ENCODE measurements around the gene NHEJ1. TPM values are rescaled to one million over a fixed set of nuclear protein-coding genes. Genes with fewer than 3 reads are reported as not detected.

Gene NHEJ1
- total RNA-seq, 5 donors from 2014 or later (not counting 1 experiment from before 2014, with no cell fraction given) = 17.3 to 21.1 (median 18.2) TPM

GRCh38 chr2:219049282-219049681 lies 111.3 kb downstream of the NHEJ1 start:
- Mint-ChIP-seq H3K4me1 (no peaks in the 10 kb centered on the region), H3K9me3 (no peaks in the 10 kb centered on the region), H3K4me3 (no peak overlapping the region), H3K27me3 (peaks cover 61 to 69% of the 10 kb centered on the region in 2 donors), H3K36me3 (no peaks in the 10 kb centered on the region), H3K27ac (no peak overlapping the region)
- H3K27me3 ChIP-seq (replicated peaks in 1 of 2; ENCODE audit: control insufficient read depth in 2 of 2, extremely low read depth in 1 of 2, insufficient read depth in 2 of 2, low read length in 1 of 2) = peaks cover 2 to 57% of the 10 kb centered on the region in 2 experiments
- CTCF ChIA-PET = interaction anchor here in 1 of 2 donors (0.5 kb wide), 1 partner anchor 436 kb away, joined by 5 read pairs; no protein-coding TSS in a partner anchor
- no peaks in the 10 kb centered on the region for H3K4me1 ChIP-seq (ENCODE audit: control insufficient read depth in 1 of 2, extremely low read depth in 1 of 2, insufficient read depth in 2 of 2, low read length in 2 of 2)
- H3K4me3 ChIP-seq (ENCODE audit: control insufficient read depth in 1 of 2, extremely low read depth in 1 of 2, low read length in 1 of 2) = no peak overlapping the region
- DNase-seq (no peak), ATAC-seq (replicated peaks in 1 of 4) (no peak)
- POLR2A ChIA-PET = no interaction called here
- H3K36me3 ChIP-seq (ENCODE audit: control insufficient read depth in 2 of 2, extremely low read depth in 1 of 2, insufficient read depth in 1 of 2, low read length in 1 of 2) = no peaks in the 10 kb centered on the region
- no peak overlapping the region for H3K27ac ChIP-seq (ENCODE audit: low read length)
- 64% methylated on average over 1 of the region's 6 CpGs for WGBS (ENCODE audit: insufficient coverage)
- H3K9me3 ChIP-seq = no peaks in the 10 kb centered on the region

- peaks cover 67 to 79% of the 10 kb centered on the region in 2 donors for H3K27me3 Mint-ChIP-seq
- Histone ChIP-seq H3K4me3 (ENCODE audit: control insufficient read depth in 1 of 2, extremely low read depth in 1 of 2, low read length in 1 of 2) (no peak overlapping the region), H3K27me3 (replicated peaks in 1 of 2; ENCODE audit: control insufficient read depth in 2 of 2, extremely low read depth in 1 of 2, insufficient read depth in 2 of 2, low read length in 1 of 2) (peaks cover 2 to 60% of the 10 kb centered on the region in 2 experiments), H3K4me1 (ENCODE audit: control insufficient read depth in 1 of 2, extremely low read depth in 1 of 2, insufficient read depth in 2 of 2, low read length in 2 of 2) (peaks cover 0 to 4% of the 10 kb centered on the region in 2 experiments), H3K9me3 (no peaks in the 10 kb centered on the region), H3K36me3 (ENCODE audit: control insufficient read depth in 2 of 2, extremely low read depth in 1 of 2, insufficient read depth in 1 of 2, low read length in 1 of 2) (no peaks in the 10 kb centered on the region), H3K27ac (ENCODE audit: low read length) (no peak overlapping the region)
- no peak overlapping the region for H3K27ac Mint-ChIP-seq
- no peaks in the 10 kb centered on the region for H3K9me3 Mint-ChIP-seq
- ATAC-seq (replicated peaks in 1 of 4) (no peak), DNase-seq (peak in 1 of 35 experiments; percentile 28)
- CTCF ChIA-PET = no interaction called here
- POLR2A ChIA-PET = no interaction called here
- peaks cover 8 to 13% (median 8%) of the 10 kb centered on the region in 3 donors for H3K4me1 Mint-ChIP-seq
- WGBS (ENCODE audit: insufficient coverage) = 12% methylated on average over 5 of the region's 6 CpGs
- H3K4me3 Mint-ChIP-seq = no peak overlapping the region
- no peaks in the 10 kb centered on the region for H3K36me3 Mint-ChIP-seq
Observed at GRCh38 chr2:219045937-219046550, 114.6 kb downstream of the NHEJ1 start.

- H3K27me3 Mint-ChIP-seq = peaks cover 54 to 78% of the 10 kb centered on the region in 2 donors
- H3K4me3 ChIP-seq (ENCODE audit: control insufficient read depth in 1 of 2, extremely low read depth in 1 of 2, low read length in 1 of 2) = no peak overlapping the region
- no peaks in the 10 kb centered on the region for H3K36me3 ChIP-seq (ENCODE audit: control insufficient read depth in 2 of 2, extremely low read depth in 1 of 2, insufficient read depth in 1 of 2, low read length in 1 of 2)
- 81% methylated on average over 2 of the region's 2 CpGs for WGBS (ENCODE audit: insufficient coverage)
- CTCF ChIA-PET = interaction anchor here (0.6 to 1.2 kb wide), 4 partner anchors 11 to 855 kb away, joined by 3 to 6 read pairs (median 4); no protein-coding TSS in a partner anchor
- H3K27me3 ChIP-seq (replicated peaks in 1 of 2; ENCODE audit: control insufficient read depth in 2 of 2, extremely low read depth in 1 of 2, insufficient read depth in 2 of 2, low read length in 1 of 2) = peaks cover 2 to 55% of the 10 kb centered on the region in 2 experiments
- H3K4me3 Mint-ChIP-seq = no peak overlapping the region
- H3K27ac Mint-ChIP-seq = no peak overlapping the region
- H3K27ac ChIP-seq (ENCODE audit: low read length) = no peak overlapping the region
- DNase-seq = no peak
- peaks cover 10 to 16% (median 12%) of the 10 kb centered on the region in 3 donors for H3K4me1 Mint-ChIP-seq
- H3K9me3 ChIP-seq = no peaks in the 10 kb centered on the region
- peaks cover 0 to 4% of the 10 kb centered on the region in 2 experiments for H3K4me1 ChIP-seq (ENCODE audit: control insufficient read depth in 1 of 2, extremely low read depth in 1 of 2, insufficient read depth in 2 of 2, low read length in 2 of 2)
- no peak for ATAC-seq (replicated peaks in 1 of 4)
- H3K9me3 Mint-ChIP-seq = no peaks in the 10 kb centered on the region
- H3K36me3 Mint-ChIP-seq = no peaks in the 10 kb centered on the region
- POLR2A ChIA-PET = no interaction called here
Observed at GRCh38 chr2:219042750-219043149, 117.9 kb downstream of the NHEJ1 start.

GRCh38 chr2:219042157-219042556 lies 118.5 kb downstream of the NHEJ1 start:
- ChIA-PET CTCF (interaction anchor here in 1 of 2 donors (0.6 to 1.0 kb wide), 2 partner anchors 60 to 113 kb away, joined by 3 to 4 read pairs; no protein-coding TSS in a partner anchor), POLR2A (no interaction called here)
- Mint-ChIP-seq H3K4me3 (no peak overlapping the region), H3K9me3 (no peaks in the 10 kb centered on the region), H3K27ac (no peak overlapping the region), H3K36me3 (no peaks in the 10 kb centered on the region), H3K27me3 (peaks cover 53 to 80% of the 10 kb centered on the region in 2 donors), H3K4me1 (peaks cover 10 to 16% (median 12%) of the 10 kb centered on the region in 3 donors)
- H3K4me3 ChIP-seq (ENCODE audit: control insufficient read depth in 1 of 2, extremely low read depth in 1 of 2, low read length in 1 of 2) = no peak overlapping the region
- H3K27me3 ChIP-seq (replicated peaks in 1 of 2; ENCODE audit: control insufficient read depth in 2 of 2, extremely low read depth in 1 of 2, insufficient read depth in 2 of 2, low read length in 1 of 2) = peaks cover 2 to 61% of the 10 kb centered on the region in 2 experiments
- no CpG with 5 or more reads among the region's 4 CpGs for WGBS (ENCODE audit: insufficient coverage)
- H3K9me3 ChIP-seq = no peaks in the 10 kb centered on the region
- H3K27ac ChIP-seq (ENCODE audit: low read length) = no peak overlapping the region
- DNase-seq (no peak), ATAC-seq (replicated peaks in 1 of 4) (no peak)
- H3K36me3 ChIP-seq (ENCODE audit: control insufficient read depth in 2 of 2, extremely low read depth in 1 of 2, insufficient read depth in 1 of 2, low read length in 1 of 2) = no peaks in the 10 kb centered on the region
- H3K4me1 ChIP-seq (ENCODE audit: control insufficient read depth in 1 of 2, extremely low read depth in 1 of 2, insufficient read depth in 2 of 2, low read length in 2 of 2) = peaks cover 0 to 4% of the 10 kb centered on the region in 2 experiments

DNA sequence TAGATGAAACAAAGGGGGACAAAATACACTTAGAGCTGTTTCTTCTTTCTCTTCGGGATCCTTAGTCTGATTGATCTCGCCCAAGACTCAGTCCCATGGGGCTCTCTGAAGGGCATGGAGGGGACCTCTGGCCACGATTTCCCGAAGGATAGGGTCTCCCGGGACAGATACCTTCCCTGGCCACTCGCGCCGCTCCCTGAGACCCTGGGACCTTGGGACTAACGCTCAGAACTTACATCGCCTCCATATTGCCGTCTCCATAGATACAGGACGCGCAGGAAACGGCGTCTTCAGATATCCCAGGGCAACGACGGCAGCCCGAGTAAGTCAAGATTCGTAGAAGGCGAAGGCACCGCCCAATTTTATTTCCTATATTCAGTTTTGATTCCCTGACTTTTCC lies 119.4 kb downstream of the NHEJ1 start, which contains the start of gene CFAP65:
Gene CFAP65 (minus strand): TSS at position 265 of the 400 bp plus-strand sequence. CDS start 2,468 bp downstream, outside the sequence.
- DNase-seq = peak in 7 of 35 experiments; percentile 23 to 43 (median 33)
- no peaks in the 10 kb centered on the region for H3K9me3 Mint-ChIP-seq
- Histone ChIP-seq H3K36me3 (ENCODE audit: control insufficient read depth in 2 of 2, extremely low read depth in 1 of 2, insufficient read depth in 1 of 2, low read length in 1 of 2) (no peaks in the 10 kb centered on the region), H3K4me1 (ENCODE audit: control insufficient read depth in 1 of 2, extremely low read depth in 1 of 2, insufficient read depth in 2 of 2, low read length in 2 of 2) (peaks cover 0 to 4% of the 10 kb centered on the region in 2 experiments), H3K27ac (ENCODE audit: low read length) (no peak within 1 kb of the TSS), H3K9me3 (no peaks in the 10 kb centered on the region), H3K27me3 (replicated peaks in 1 of 2; ENCODE audit: control insufficient read depth in 2 of 2, extremely low read depth in 1 of 2, insufficient read depth in 2 of 2, low read length in 1 of 2) (peaks cover 2 to 59% of the 10 kb centered on the region in 2 experiments), H3K4me3 (ENCODE audit: control insufficient read depth in 1 of 2, extremely low read depth in 1 of 2, low read length in 1 of 2) (peak within 1 kb of the TSS in 1 of 2 donors; percentile 56)
- H3K27me3 Mint-ChIP-seq = peaks cover 48 to 76% of the 10 kb centered on the region in 2 donors
- H3K27ac Mint-ChIP-seq = no peak within 1 kb of the TSS
- H3K4me3 Mint-ChIP-seq = peak within 1 kb of the TSS; percentile 48 to 59 (median 50)
- peaks cover 10 to 16% (median 12%) of the 10 kb centered on the region in 3 donors for H3K4me1 Mint-ChIP-seq
- 5% methylated on average over 21 of the region's 21 CpGs for WGBS (ENCODE audit: insufficient coverage)
- ChIA-PET POLR2A (interaction anchor here in 1 of 2 donors (0.6 kb wide), 1 partner anchor 458 kb away, joined by 4 read pairs; no protein-coding TSS in a partner anchor), CTCF (interaction anchor here (1.0 to 1.3 kb wide), 3 partner anchors 11 to 13 kb away, joined by 3 to 5 read pairs (median 3); no protein-coding TSS in a partner anchor)
- ATAC-seq (replicated peaks in 1 of 4) = peak; percentile 45 to 73 (median 56)
- no peaks in the 10 kb centered on the region for H3K36me3 Mint-ChIP-seq

- no peak for ATAC-seq (replicated peaks in 1 of 4)
- no peaks in the 10 kb centered on the region for H3K9me3 Mint-ChIP-seq
- CTCF ChIA-PET = interaction anchor here (0.6 to 1.7 kb wide), 3 partner anchors 9 to 173 kb away, joined by 3 to 4 read pairs (median 3); no protein-coding TSS in a partner anchor
- peaks cover 0 to 4% of the 10 kb centered on the region in 2 experiments for H3K4me1 ChIP-seq (ENCODE audit: control insufficient read depth in 1 of 2, extremely low read depth in 1 of 2, insufficient read depth in 2 of 2, low read length in 2 of 2)
- DNase-seq = no peak
- H3K4me3 Mint-ChIP-seq = no peak overlapping the region
- H3K4me3 ChIP-seq (ENCODE audit: control insufficient read depth in 1 of 2, extremely low read depth in 1 of 2, low read length in 1 of 2) = no peak overlapping the region
- H3K27me3 Mint-ChIP-seq = peaks cover 41 to 76% of the 10 kb centered on the region in 2 donors
- H3K27me3 ChIP-seq (replicated peaks in 1 of 2; ENCODE audit: control insufficient read depth in 2 of 2, extremely low read depth in 1 of 2, insufficient read depth in 2 of 2, low read length in 1 of 2) = peaks cover 2 to 59% of the 10 kb centered on the region in 2 experiments
- peaks cover 10 to 16% (median 12%) of the 10 kb centered on the region in 3 donors for H3K4me1 Mint-ChIP-seq
- no peak overlapping the region for H3K27ac ChIP-seq (ENCODE audit: low read length)
- H3K27ac Mint-ChIP-seq = no peak overlapping the region
- H3K9me3 ChIP-seq = no peaks in the 10 kb centered on the region
- H3K36me3 Mint-ChIP-seq = no peaks in the 10 kb centered on the region
- POLR2A ChIA-PET = no interaction called here
- no peaks in the 10 kb centered on the region for H3K36me3 ChIP-seq (ENCODE audit: control insufficient read depth in 2 of 2, extremely low read depth in 1 of 2, insufficient read depth in 1 of 2, low read length in 1 of 2)
- no CpG with 5 or more reads among the region's 1 CpG for WGBS (ENCODE audit: insufficient coverage)
Observed at GRCh38 chr2:219038600-219038999, 122.0 kb downstream of the NHEJ1 start.
